Ascending aorta (tissue), 2 donors: ENCODE results near the gene ABCB11. TPM values are rescaled to one million over a fixed set of nuclear protein-coding genes. Genes with fewer than 3 reads are reported as not detected.

Source experiments
- DNase-seq, 2 donors: peaks; one replicate each; pipeline ENCODE4 v3.0.0-alpha.2; 2019; ENCODE audit warnings: low spot score in 2 of 2
- H3K27ac ChIP-seq, 2 donors: fragments of 200-600 bp; sonication (generic); one replicate each; pipeline ENCODE4 v1.5.1; 2016 to 2017; ENCODE audit warnings: mild to moderate bottlenecking in 1 of 2
- H3K27me3 ChIP-seq: fragments of 200-600 bp; sonication (generic); one replicate; pipeline ENCODE4 v1.5.1; 2017
- H3K36me3 ChIP-seq, 2 donors: fragments of 200-600 bp; sonication (generic); one replicate each; pipeline ENCODE4 v1.5.1; 2016
- H3K4me1 ChIP-seq, 2 donors: fragments of 200-600 bp; sonication (generic); one replicate each; pipeline ENCODE4 v1.5.1; 2016 to 2017; ENCODE audit warnings: mild to moderate bottlenecking in 1 of 2
- H3K4me3 ChIP-seq, 2 donors: fragments of 200-600 bp; sonication (generic); one replicate each; pipeline ENCODE4 v1.5.1; 2016 to 2017; ENCODE audit warnings: mild to moderate bottlenecking in 1 of 2
- H3K9me3 ChIP-seq, 2 donors: fragments of 200-600 bp; sonication (generic); one replicate each; pipeline ENCODE4 v1.5.1; 2016
- CTCF ChIP-seq, 3 experiments: fragments of 200-600 bp in 2 of 3; fragments of 450-650 bp in 1 of 3; sonication (generic) in 2 of 3; IDR thresholded peaks; one replicate each; pipeline ENCODE4 v1.5.1; 2016 to 2019; ENCODE audit warnings: antibody characterized with exemption in 3 of 3, mild to moderate bottlenecking in 1 of 3, moderate library complexity in 1 of 3
- intact Hi-C: fragments of 100-400 bp; cut with DNase I; formaldehyde crosslinking; loops from one replicate; pipeline ENCODE4 v1.15.1; 2023
- total RNA-seq: library from RNA; depleted of rRNA; stranded (reverse); fragments of >200 nt; gene quantifications from one replicate; pipeline ENCODE4 v1.1.0, GENCODE V29; 2016

ABCB11 gene
- total RNA-seq, 1 donor from 2014 or later: not detected

- no peak for TF ChIP-seq CTCF (IDR thresholded peaks at IDR 0.05)
- no peak for DNase-seq
- intact Hi-C loops: no loop called here
- Histone ChIP-seq H3K4me1 (no peaks in the 10 kb centered on the region), H3K36me3 (no peaks in the 10 kb centered on the region), H3K4me3 (no peak overlapping the region), H3K27ac (no peak overlapping the region), H3K27me3 (no peaks in the 10 kb centered on the region), H3K9me3 (no peaks in the 10 kb centered on the region)
Measured at GRCh38 chr2:169029341-169029740, 1.8 kb downstream of the ABCB11 start.

GRCh38 chr2:169027234-169027633 is 3.9 kb downstream of the ABCB11 start:
- Histone ChIP-seq H3K27ac (no peak overlapping the region), H3K4me3 (no peak overlapping the region), H3K27me3 (no peaks in the 10 kb centered on the region), H3K36me3 (no peaks in the 10 kb centered on the region), H3K4me1 (no peaks in the 10 kb centered on the region), H3K9me3 (no peaks in the 10 kb centered on the region)
- intact Hi-C loops: no loop called here
- DNase-seq: no peak
- no peak for TF ChIP-seq CTCF (IDR thresholded peaks at IDR 0.05)

GRCh38 chr2:169026056-169026455 is 5.1 kb downstream of the ABCB11 start:
- no peak overlapping the region for H3K4me3 ChIP-seq
- no peak overlapping the region for H3K27ac ChIP-seq
- no peak for TF ChIP-seq CTCF (IDR thresholded peaks at IDR 0.05)
- H3K27me3 ChIP-seq: no peaks in the 10 kb centered on the region
- intact Hi-C loops: no loop called here
- H3K4me1 ChIP-seq: no peaks in the 10 kb centered on the region
- no peaks in the 10 kb centered on the region for H3K9me3 ChIP-seq
- no peaks in the 10 kb centered on the region for H3K36me3 ChIP-seq
- no peak for DNase-seq

- H3K4me3 ChIP-seq: no peak overlapping the region
- no peak for DNase-seq
- no peaks in the 10 kb centered on the region for H3K9me3 ChIP-seq
- H3K4me1 ChIP-seq: no peaks in the 10 kb centered on the region
- H3K36me3 ChIP-seq: no peaks in the 10 kb centered on the region
- intact Hi-C loops: no loop called here
- no peaks in the 10 kb centered on the region for H3K27me3 ChIP-seq
- TF ChIP-seq CTCF (IDR thresholded peaks at IDR 0.05): no peak
- H3K27ac ChIP-seq: no peak overlapping the region
Measured at GRCh38 chr2:169023161-169023560, 8.0 kb downstream of the ABCB11 start.

GRCh38 chr2:169018390-169018789 is 12.7 kb downstream of the ABCB11 start:
- no peak for DNase-seq
- H3K27me3 ChIP-seq: no peaks in the 10 kb centered on the region
- TF ChIP-seq CTCF (IDR thresholded peaks at IDR 0.05): no peak
- H3K9me3 ChIP-seq: no peaks in the 10 kb centered on the region
- no peaks in the 10 kb centered on the region for H3K4me1 ChIP-seq
- no peaks in the 10 kb centered on the region for H3K36me3 ChIP-seq
- H3K27ac ChIP-seq: no peak overlapping the region
- intact Hi-C loops: no loop called here
- H3K4me3 ChIP-seq: no peak overlapping the region

GRCh38 chr2:169015943-169016342 is 15.2 kb downstream of the ABCB11 start:
- H3K27ac ChIP-seq: no peak overlapping the region
- no peaks in the 10 kb centered on the region for H3K4me1 ChIP-seq
- intact Hi-C loops: no loop called here
- no peaks in the 10 kb centered on the region for H3K27me3 ChIP-seq
- H3K4me3 ChIP-seq: no peak overlapping the region
- no peaks in the 10 kb centered on the region for H3K9me3 ChIP-seq
- no peaks in the 10 kb centered on the region for H3K36me3 ChIP-seq
- no peak for DNase-seq
- TF ChIP-seq CTCF (IDR thresholded peaks at IDR 0.05): no peak
